Sigmoid colon (tissue), 4 donors: Measurements from ENCODE around the gene NTF4.

ENCODE experiments used
- EP300 ChIP-seq, 4 donors: sonication (generic); formaldehyde crosslinking; IDR thresholded peaks; one replicate each; pipeline ENCODE4 v1.6.1; 2017; ENCODE audit warnings: antibody characterized with exemption in 4 of 4
- POLR2A ChIP-seq, 2 donors: fragments of 450-650 bp; IDR thresholded peaks; one replicate each; pipeline ENCODE4 v1.6.1; 2016; ENCODE audit warnings: antibody characterized with exemption in 2 of 2, mild to moderate bottlenecking in 2 of 2, moderate library complexity in 2 of 2
- POLR2AphosphoS5 ChIP-seq, 4 donors: sonication (generic); formaldehyde crosslinking; IDR thresholded peaks; one replicate each; pipeline ENCODE4 v1.6.1; 2017; ENCODE audit warnings: antibody characterized with exemption in 4 of 4
- TF ChIP-seq, protein P1 (sequence below), 4 experiments: fragments of 450-650 bp in 3 of 4; fragments of 200-600 bp in 1 of 4; IDR thresholded peaks; one replicate each; pipeline ENCODE4 v1.5.1; 2016 to 2019; ENCODE audit warnings: antibody characterized with exemption in 4 of 4, mild to moderate bottlenecking in 3 of 4, moderate library complexity in 2 of 4

DNA sequence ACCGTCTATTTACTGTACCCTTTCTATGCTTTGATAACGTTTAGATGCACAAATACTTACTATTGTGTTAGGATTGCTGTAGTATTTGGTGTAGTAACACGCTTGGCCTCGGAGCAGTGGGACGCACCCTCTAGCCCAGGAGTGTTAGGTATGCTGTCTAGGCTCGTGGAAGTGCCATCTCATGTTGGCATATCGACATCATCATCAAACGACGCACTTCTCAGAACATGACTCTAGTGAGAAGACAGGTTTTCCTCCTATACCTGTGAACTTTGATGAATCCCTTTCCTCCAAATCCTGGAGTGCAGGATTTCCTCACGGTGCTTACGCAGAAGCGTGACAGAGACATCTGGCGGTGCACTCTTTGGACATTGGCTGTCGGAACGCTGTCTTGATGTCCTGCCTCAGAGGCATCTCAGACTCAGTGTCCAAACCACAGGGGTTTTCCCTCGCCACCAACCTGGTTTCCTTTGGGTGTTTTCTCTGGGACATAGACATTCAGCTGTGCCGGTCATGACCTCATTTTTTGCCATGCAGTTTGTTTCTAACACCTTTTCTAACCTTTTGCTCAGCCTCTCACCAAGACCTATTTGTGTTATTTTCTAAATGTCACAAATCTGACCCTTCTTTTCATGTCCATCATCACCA lies 26.9 kb upstream of the NTF4 start:
- TF ChIP-seq, protein P1, sequence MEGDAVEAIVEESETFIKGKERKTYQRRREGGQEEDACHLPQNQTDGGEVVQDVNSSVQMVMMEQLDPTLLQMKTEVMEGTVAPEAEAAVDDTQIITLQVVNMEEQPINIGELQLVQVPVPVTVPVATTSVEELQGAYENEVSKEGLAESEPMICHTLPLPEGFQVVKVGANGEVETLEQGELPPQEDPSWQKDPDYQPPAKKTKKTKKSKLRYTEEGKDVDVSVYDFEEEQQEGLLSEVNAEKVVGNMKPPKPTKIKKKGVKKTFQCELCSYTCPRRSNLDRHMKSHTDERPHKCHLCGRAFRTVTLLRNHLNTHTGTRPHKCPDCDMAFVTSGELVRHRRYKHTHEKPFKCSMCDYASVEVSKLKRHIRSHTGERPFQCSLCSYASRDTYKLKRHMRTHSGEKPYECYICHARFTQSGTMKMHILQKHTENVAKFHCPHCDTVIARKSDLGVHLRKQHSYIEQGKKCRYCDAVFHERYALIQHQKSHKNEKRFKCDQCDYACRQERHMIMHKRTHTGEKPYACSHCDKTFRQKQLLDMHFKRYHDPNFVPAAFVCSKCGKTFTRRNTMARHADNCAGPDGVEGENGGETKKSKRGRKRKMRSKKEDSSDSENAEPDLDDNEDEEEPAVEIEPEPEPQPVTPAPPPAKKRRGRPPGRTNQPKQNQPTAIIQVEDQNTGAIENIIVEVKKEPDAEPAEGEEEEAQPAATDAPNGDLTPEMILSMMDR (IDR thresholded peaks at IDR 0.05) = no peak
- TF ChIP-seq POLR2AphosphoS5 (IDR thresholded peaks at IDR 0.05) (no peak), POLR2A (IDR thresholded peaks at IDR 0.05) (no peak), EP300 (IDR thresholded peaks at IDR 0.05) (no peak)
